HCT116 (cell line): Measurements from ENCODE around the gene RNF113B. TPM values are rescaled to one million over a fixed set of nuclear protein-coding genes. Genes with fewer than 3 reads are reported as not detected.

Experiments
- ATAC-seq: fragments of 200-7000 bp; cut with Tn5 transposase; 2 replicates; pipeline ENCODE4 v1.9.1; 2020; ENCODE audit warnings: mild to moderate bottlenecking, moderate library complexity
- BruUV-seq: library from RNA; stranded (reverse); fragments of 400-500 nt; replicated peaks from 2 replicates; lab custom pipeline; 2021; lab: Mats Ljungman, UMichigan
- CTCF ChIA-PET: fragments of 300-600 bp; sonication (Branson Sonifier 250); formaldehyde crosslinking; loops from one replicate; lab custom pipeline; 2021; ENCODE audit warnings: antibody characterized with exemption; lab: Charles Lee
- POLR2A ChIA-PET: fragments of 300-600, 350-600 bp; sonication (Branson Sonifier 250); formaldehyde crosslinking; loops from one replicate; lab custom pipeline; 2021; ENCODE audit warnings: antibody characterized with exemption; lab: Charles Lee
- RAD21 ChIA-PET, 2 experiments: fragments of 300-600 bp; sonication (Branson Sonifier 250); formaldehyde crosslinking; loops; one replicate each; lab custom pipeline; 2023; ENCODE audit warnings: low total read pairs in 2 of 2; ENCODE audit not compliant: uncharacterized antibody in 2 of 2, unreplicated experiment in 2 of 2, low non-redundant PET in 1 of 2; lab: Charles Lee
- DNase-seq: peaks from one replicate; pipeline ENCODE4 v3.0.0-alpha.2; 2010; ENCODE audit warnings: low read depth, low spot score
- H2AFZ ChIP-seq: fragments of 200-600 bp; shearing (Covaris generic), sonication (generic); 2 replicates; pipeline ENCODE4 v1.6.1; 2017; ENCODE audit warnings: low read depth, mixed run types, mixed read lengths, antibody characterized with exemption, low read length; ENCODE audit not compliant: poor library complexity, severe bottlenecking
- H3K27ac ChIP-seq: 2 replicates; pipeline ENCODE4 v1.5.1; 2012; ENCODE audit warnings: low read depth, low read length
- H3K27me3 ChIP-seq: fragments of 200-600 bp; sonication (generic); 2 replicates; pipeline ENCODE4 v1.6.1; 2016; ENCODE audit warnings: mixed run types, low read length, mixed read lengths; ENCODE audit not compliant: insufficient read depth
- H3K36me3 ChIP-seq, 2 experiments: fragments of 200-500 bp in 1 of 2; fragments of 200-600 bp in 1 of 2; sonication (Bioruptor generic) in 1 of 2; sonication (generic) in 1 of 2; 2 replicates each; pipeline versions ENCODE4 v1.5.1 to v1.6.1; 2014 to 2016; ENCODE audit warnings: low read length in 2 of 2, inconsistent platforms in 1 of 2, mixed read lengths in 1 of 2, mixed run types in 1 of 2; ENCODE audit not compliant: insufficient read depth in 2 of 2, control insufficient read depth in 1 of 2
- H3K4me1 ChIP-seq, 2 experiments: fragments of 200-600 bp in 1 of 2; sonication (generic) in 1 of 2; 2 replicates each; pipeline versions ENCODE4 v1.5.1 to v1.6.1; 2012 to 2017; ENCODE audit warnings: low read length in 2 of 2, inconsistent platforms in 1 of 2, mild to moderate bottlenecking in 1 of 2, mixed read lengths in 1 of 2, mixed run types in 1 of 2, moderate library complexity in 1 of 2; ENCODE audit not compliant: insufficient read depth in 2 of 2, control insufficient read depth in 1 of 2
- H3K4me2 ChIP-seq: fragments of 200-600 bp; sonication (generic); 2 replicates; pipeline ENCODE4 v1.6.1; 2017; ENCODE audit warnings: mixed run types, low read length, mixed read lengths
- H3K4me3 ChIP-seq, 2 experiments: fragments of 200-600 bp in 1 of 2; sonication (generic) in 1 of 2; replicated peaks in 1 of 2; 2 replicates each; pipeline ENCODE4 v1.5.1; 2011 to 2016; ENCODE audit warnings: low read length in 2 of 2, control low read depth in 1 of 2, low read depth in 1 of 2, mild to moderate bottlenecking in 1 of 2, mixed read lengths in 1 of 2, mixed run types in 1 of 2
- H3K79me2 ChIP-seq: fragments of 200-600 bp; sonication (generic); 2 replicates; pipeline ENCODE4 v1.6.1; 2017; ENCODE audit warnings: mild to moderate bottlenecking, mixed run types, low read length, moderate library complexity, mixed read lengths; ENCODE audit not compliant: insufficient read depth
- H3K9ac ChIP-seq: fragments of 200-600 bp; sonication (generic); 2 replicates; pipeline ENCODE4 v1.6.1; 2016; ENCODE audit warnings: low read length, mixed read lengths
- H3K9me2 ChIP-seq: fragments of 200-600 bp; sonication (generic), shearing (Covaris generic); 2 replicates; pipeline ENCODE4 v1.6.1; 2017; ENCODE audit warnings: mixed run types, mild to moderate bottlenecking, moderate library complexity; ENCODE audit not compliant: insufficient read depth
- H3K9me3 ChIP-seq, 2 experiments: fragments of 200-500 bp in 1 of 2; fragments of 200-600 bp in 1 of 2; sonication (Bioruptor generic) in 1 of 2; sonication (generic) in 1 of 2; 2 replicates each; pipeline ENCODE4 v1.6.1; 2014 to 2017; ENCODE audit warnings: low read length in 2 of 2, mixed read lengths in 2 of 2, inconsistent platforms in 1 of 2, low read depth in 1 of 2, mild to moderate bottlenecking in 1 of 2, mixed run types in 1 of 2, moderate library complexity in 1 of 2; ENCODE audit not compliant: control insufficient read depth in 1 of 2, insufficient read depth in 1 of 2
- H4K20me1 ChIP-seq: fragments of 200-600 bp; sonication (generic), shearing (Covaris generic); 2 replicates; pipeline ENCODE4 v1.6.1; 2017; ENCODE audit warnings: mixed run types, mild to moderate bottlenecking, moderate library complexity; ENCODE audit not compliant: insufficient read depth
- ATF3 ChIP-seq: IDR thresholded peaks from 2 replicates; pipeline ENCODE4 v1.6.1; 2012
- CTCF ChIP-seq, 3 experiments: fragments of 200-600 bp in 1 of 3; sonication (generic) in 1 of 3; IDR thresholded peaks in 2 of 3; conservative IDR thresholded peaks in 1 of 3; 2 replicates each; pipeline ENCODE4 v1.5.1; 2012 to 2017; ENCODE audit warnings: low read depth in 2 of 3, low read length in 2 of 3, antibody characterized with exemption in 1 of 3, borderline replicate concordance in 1 of 3, control low read depth in 1 of 3, mild to moderate bottlenecking in 1 of 3, mixed read lengths in 1 of 3, mixed run types in 1 of 3, moderate library complexity in 1 of 3; ENCODE audit not compliant: insufficient read depth in 1 of 3
- EGR1 ChIP-seq: IDR thresholded peaks from 2 replicates; pipeline ENCODE4 v1.6.1; 2012; ENCODE audit warnings: low read depth
- EZH2 ChIP-seq: fragments of 200-600 bp; sonication (generic); IDR thresholded peaks from 2 replicates; pipeline ENCODE4 v1.6.1; 2017; ENCODE audit warnings: antibody characterized with exemption, mixed run types
- JUND ChIP-seq: IDR thresholded peaks from 2 replicates; pipeline ENCODE4 v1.6.1; 2012
- POLR2A ChIP-seq: IDR thresholded peaks from 2 replicates; pipeline ENCODE4 v1.7.0; 2011; ENCODE audit warnings: borderline replicate concordance; ENCODE audit not compliant: insufficient read depth, insufficient read length; ENCODE audit errors: extremely low read depth
- POLR2AphosphoS5 ChIP-seq: IDR thresholded peaks from 2 replicates; pipeline ENCODE4 v1.6.1; 2011; ENCODE audit warnings: mild to moderate bottlenecking, low read depth, low read length, moderate library complexity
- RAD21 ChIP-seq: IDR thresholded peaks from 2 replicates; pipeline ENCODE4 v1.6.1; 2012; ENCODE audit warnings: low read depth, mild to moderate bottlenecking
- REST ChIP-seq: IDR thresholded peaks from 2 replicates; pipeline ENCODE4 v1.6.1; 2012; ENCODE audit warnings: low read depth
- SIN3A ChIP-seq: IDR thresholded peaks from 2 replicates; pipeline ENCODE4 v1.6.1; 2012; ENCODE audit warnings: low read depth
- SRF ChIP-seq: IDR thresholded peaks from 2 replicates; pipeline ENCODE4 v1.6.1; 2012; ENCODE audit warnings: low read depth
- YY1 ChIP-seq: IDR thresholded peaks from 2 replicates; pipeline ENCODE4 v1.6.1; 2011; ENCODE audit warnings: low read length, low read depth, moderate library complexity, mild to moderate bottlenecking; ENCODE audit not compliant: insufficient replicate concordance; ENCODE audit errors: extremely low read depth
- ZFX ChIP-seq: fragments of 450-650 bp; IDR thresholded peaks from 2 replicates; pipeline ENCODE4 v1.6.1; 2017
- ZNF274 ChIP-seq: fragments of 200-500 bp; sonication (Bioruptor generic); IDR thresholded peaks from 2 replicates; pipeline ENCODE4 v1.6.1; 2014; ENCODE audit warnings: mild to moderate bottlenecking, low read depth, low read length, inconsistent platforms
- intact Hi-C: fragments of 100-400 bp; cut with micrococcal nuclease; formaldehyde crosslinking; loops from 2 replicates; pipeline ENCODE4 v1.10.0; 2022
- total RNA-seq: library from RNA; stranded (reverse); gene quantifications from one replicate; pipeline ENCODE4 v1.2.1, GENCODE V29; 2021; ENCODE audit not compliant: unreplicated experiment

The RNF113B gene
- total RNA-seq, 1 experiment from 2014 or later: not detected

- no peak for TF ChIP-seq CTCF (IDR thresholded peaks at IDR 0.05 in 2 of 3, conservative IDR thresholded peaks at IDR 0.05 in 1 of 3; ENCODE audit: borderline replicate concordance in 1 of 3, insufficient read depth in 1 of 3, low read depth in 2 of 3, low read length in 2 of 3)
Measured at GRCh38 chr13:98175043-98175442, 2.0 kb downstream of the RNF113B start (continued).

- Histone ChIP-seq H3K9me2 (no peaks in the 10 kb centered on the region), H3K9me3 (no peaks in the 10 kb centered on the region), H3K4me1 (peaks cover 32 to 33% of the 10 kb centered on the region in 2 experiments), H3K4me2 (no peak overlapping the region; the same call in 1 of the 2 replicates), H4K20me1 (no peaks in the 10 kb centered on the region), H3K4me3 (no peak overlapping the region), H2AFZ (no peak overlapping the region), H3K79me2 (peaks cover 3% of the 10 kb centered on the region; the same call in 1 of the 2 replicates), H3K9ac (no peak overlapping the region)
- ChIA-PET RAD21 (no interaction called here), POLR2A (interaction anchor here (0.6 kb wide), 1 partner anchor 13 kb away, joined by 3 read pairs; no protein-coding TSS in a partner anchor), CTCF (interaction anchor here (1.0 kb wide), 1 partner anchor 8 kb away, joined by 3 read pairs; no protein-coding TSS in a partner anchor)
- DNase-seq (no peak), ATAC-seq (no peak)
- BruUV-seq: no TSS peak
- intact Hi-C loops: no loop called here
- no peak for TF ChIP-seq SRF
- TF ChIP-seq SIN3A: no peak
- no peak for TF ChIP-seq EZH2
- no peak for TF ChIP-seq ATF3
- no peak for TF ChIP-seq ZFX
- no peak for TF ChIP-seq JUND
- TF ChIP-seq RAD21: no peak
- no peak for TF ChIP-seq POLR2AphosphoS5
- no peak for TF ChIP-seq POLR2A
- no peak for TF ChIP-seq EGR1
- TF ChIP-seq REST: no peak
- no peak for TF ChIP-seq ZNF274
- no peak for TF ChIP-seq YY1
- TF ChIP-seq, all 23 proteins: peak for 0
- H3K27me3 ChIP-seq: no peaks in the 10 kb centered on the region
- H3K27ac ChIP-seq: no peak overlapping the region
- H3K36me3 ChIP-seq: no peaks in the 10 kb centered on the region
Measured at GRCh38 chr13:98174307-98174706, 2.8 kb downstream of the RNF113B start.
